GM21786 (cell line): ENCODE measurements around the gene KRTAP9-6.

Experiments
- ATAC-seq: cut with Tn5 transposase; IDR thresholded peaks from one replicate; pipeline ENCODE4 v1.9.1; 2021; ENCODE audit not compliant: unreplicated experiment

Gene KRTAP9-6

GRCh38 chr17:41315204-41315794, 50.1 kb downstream of the KRTAP9-6 start, which contains the start of gene KRTAP17-1:
Gene KRTAP17-1 (minus strand): TSS chr17:41315710. CDS start chr17:41315650, 60 bp downstream.
- no peak for ATAC-seq
